Activated naive CD8-positive, alpha-beta T cell treated with anti-CD3 and anti-CD28 coated beads for 36 hours (primary cell): ENCODE results near the gene RBM22. TPM values are rescaled to one million over a fixed set of nuclear protein-coding genes. Genes with fewer than 3 reads are reported as not detected.
A peak's percentile ranks its signal among the peaks of the same experiment; 100 is the strongest.

Source experiments
- DNase-seq: peaks from one replicate; pipeline ENCODE4 v3.0.0; 2021
- H3K27ac Mint-ChIP-seq: one replicate; pipeline ENCODE4 v1.8.0; 2022; ENCODE audit warnings: mild to moderate bottlenecking, moderate library complexity, mixed read lengths
- H3K27me3 Mint-ChIP-seq: one replicate; pipeline ENCODE4 v1.8.0; 2022; ENCODE audit warnings: mild to moderate bottlenecking, mixed read lengths
- H3K36me3 Mint-ChIP-seq: one replicate; pipeline ENCODE4 v1.8.0; 2021; ENCODE audit warnings: mild to moderate bottlenecking, mixed read lengths
- H3K4me1 Mint-ChIP-seq: one replicate; pipeline ENCODE4 v1.8.0; 2021; ENCODE audit warnings: mixed read lengths
- H3K4me3 Mint-ChIP-seq: one replicate; pipeline ENCODE4 v1.8.0; 2022; ENCODE audit warnings: mild to moderate bottlenecking, moderate library complexity, mixed read lengths
- H3K9me3 Mint-ChIP-seq: one replicate; pipeline ENCODE4 v1.8.0; 2022; ENCODE audit warnings: mixed read lengths
- total RNA-seq, 2 experiments: library from RNA; stranded (reverse); gene quantifications; one replicate each; pipeline ENCODE4 v1.2.3, GENCODE V29; 2021

Gene RBM22
- total RNA-seq, 2 experiments from 2014 or later = 62.7 to 71.7 TPM

GRCh38 chr5:150661821-150662596 lies 38.9 kb downstream of the RBM22 start:
- H3K27me3 Mint-ChIP-seq = no peaks in the 10 kb centered on the region
- H3K4me3 Mint-ChIP-seq = no peak overlapping the region
- no peak for DNase-seq
- H3K4me1 Mint-ChIP-seq = no peaks in the 10 kb centered on the region
- H3K36me3 Mint-ChIP-seq = no peaks in the 10 kb centered on the region
- no peak overlapping the region for H3K27ac Mint-ChIP-seq
- H3K9me3 Mint-ChIP-seq = no peaks in the 10 kb centered on the region

- no peak for DNase-seq
- H3K4me1 Mint-ChIP-seq = no peaks in the 10 kb centered on the region
- no peak within 1 kb of the TSS for H3K27ac Mint-ChIP-seq
- no peaks in the 10 kb centered on the region for H3K9me3 Mint-ChIP-seq
- no peak within 1 kb of the TSS for H3K4me3 Mint-ChIP-seq
- H3K36me3 Mint-ChIP-seq = no peaks in the 10 kb centered on the region
- H3K27me3 Mint-ChIP-seq = no peaks in the 10 kb centered on the region
Measured at GRCh38 chr5:150661086-150661485, 39.8 kb downstream of the RBM22 start, which contains the start of gene MYOZ3. Gene MYOZ3, plus strand, starts transcription at chr5:150661251. Its CDS starts 1,691 bp downstream, at chr5:150662942.

GRCh38 chr5:150660108-150660831 lies 40.6 kb downstream of the RBM22 start:
- no peaks in the 10 kb centered on the region for H3K36me3 Mint-ChIP-seq
- H3K4me3 Mint-ChIP-seq = no peak overlapping the region
- H3K27ac Mint-ChIP-seq = no peak overlapping the region
- H3K27me3 Mint-ChIP-seq = no peaks in the 10 kb centered on the region
- H3K4me1 Mint-ChIP-seq = peaks cover 2% of the 10 kb centered on the region
- no peak for DNase-seq
- no peaks in the 10 kb centered on the region for H3K9me3 Mint-ChIP-seq

- Mint-ChIP-seq H3K4me3 (no peak overlapping the region), H3K4me1 (peaks cover 2% of the 10 kb centered on the region)
Measured at GRCh38 chr5:150659360-150660107, 41.3 kb downstream of the RBM22 start.

GRCh38 chr5:150658699-150659265 lies 42.1 kb downstream of the RBM22 start:
- Mint-ChIP-seq H3K9me3 (no peaks in the 10 kb centered on the region), H3K27ac (no peak overlapping the region), H3K4me1 (peaks cover 2% of the 10 kb centered on the region), H3K27me3 (no peaks in the 10 kb centered on the region), H3K4me3 (no peak overlapping the region), H3K36me3 (no peaks in the 10 kb centered on the region)
- no peak for DNase-seq

More at GRCh38 chr5:150659360-150660107, 41.3 kb downstream of the RBM22 start:
- Mint-ChIP-seq H3K36me3 (no peaks in the 10 kb centered on the region), H3K9me3 (no peaks in the 10 kb centered on the region), H3K27me3 (no peaks in the 10 kb centered on the region), H3K27ac (no peak overlapping the region)
- no peak for DNase-seq

- Mint-ChIP-seq H3K36me3 (no peaks in the 10 kb centered on the region), H3K27ac (no peak overlapping the region), H3K4me3 (no peak overlapping the region), H3K9me3 (no peaks in the 10 kb centered on the region), H3K4me1 (peaks cover 2% of the 10 kb centered on the region), H3K27me3 (no peaks in the 10 kb centered on the region)
- DNase-seq = no peak
Measured at GRCh38 chr5:150658121-150658520, 42.7 kb downstream of the RBM22 start.

GRCh38 chr5:150656191-150657132 lies 44.4 kb downstream of the RBM22 start:
- Mint-ChIP-seq H3K4me3 (peak overlapping the region; percentile 78), H3K4me1 (peaks cover 2% of the 10 kb centered on the region), H3K9me3 (no peaks in the 10 kb centered on the region), H3K36me3 (no peaks in the 10 kb centered on the region), H3K27ac (peak overlapping the region; percentile 50), H3K27me3 (no peaks in the 10 kb centered on the region)
- peak; percentile 78 for DNase-seq

GRCh38 chr5:150655221-150655620 lies 45.6 kb downstream of the RBM22 start:
- no peak overlapping the region for H3K4me3 Mint-ChIP-seq
- H3K36me3 Mint-ChIP-seq = no peaks in the 10 kb centered on the region
- H3K9me3 Mint-ChIP-seq = no peaks in the 10 kb centered on the region
- no peaks in the 10 kb centered on the region for H3K27me3 Mint-ChIP-seq
- no peak overlapping the region for H3K27ac Mint-ChIP-seq
- no peak for DNase-seq
- H3K4me1 Mint-ChIP-seq = peaks cover 2% of the 10 kb centered on the region

- H3K9me3 Mint-ChIP-seq = no peaks in the 10 kb centered on the region
- no peaks in the 10 kb centered on the region for H3K36me3 Mint-ChIP-seq
- peaks cover 2% of the 10 kb centered on the region for H3K4me1 Mint-ChIP-seq
- no peak for DNase-seq
- no peak overlapping the region for H3K4me3 Mint-ChIP-seq
- no peaks in the 10 kb centered on the region for H3K27me3 Mint-ChIP-seq
- H3K27ac Mint-ChIP-seq = no peak overlapping the region
Measured at GRCh38 chr5:150653762-150654556, 46.9 kb downstream of the RBM22 start.

GRCh38 chr5:150653145-150653761 lies 47.6 kb downstream of the RBM22 start:
- Mint-ChIP-seq H3K27me3 (no peaks in the 10 kb centered on the region), H3K36me3 (no peaks in the 10 kb centered on the region), H3K9me3 (no peaks in the 10 kb centered on the region)

GRCh38 chr5:150651924-150652671 lies 48.8 kb downstream of the RBM22 start:
- Mint-ChIP-seq H3K27me3 (no peaks in the 10 kb centered on the region), H3K4me1 (peaks cover 2% of the 10 kb centered on the region)

More at GRCh38 chr5:150653145-150653761, 47.6 kb downstream of the RBM22 start:
- Mint-ChIP-seq H3K4me1 (peaks cover 2% of the 10 kb centered on the region), H3K4me3 (no peak overlapping the region), H3K27ac (no peak overlapping the region)
- DNase-seq = no peak

GRCh38 chr5:150651382-150651781 lies 49.5 kb downstream of the RBM22 start:
- no peak overlapping the region for H3K4me3 Mint-ChIP-seq
- H3K27ac Mint-ChIP-seq = no peak overlapping the region
- H3K27me3 Mint-ChIP-seq = no peaks in the 10 kb centered on the region
- peaks cover 2% of the 10 kb centered on the region for H3K4me1 Mint-ChIP-seq
- DNase-seq = no peak
- no peaks in the 10 kb centered on the region for H3K36me3 Mint-ChIP-seq
- no peaks in the 10 kb centered on the region for H3K9me3 Mint-ChIP-seq

More at GRCh38 chr5:150651924-150652671, 48.8 kb downstream of the RBM22 start:
- Mint-ChIP-seq H3K27ac (no peak overlapping the region), H3K4me3 (no peak overlapping the region), H3K36me3 (no peaks in the 10 kb centered on the region), H3K9me3 (no peaks in the 10 kb centered on the region)
- no peak for DNase-seq
